Vagina (tissue), 2 donors: ENCODE measurements around the gene KRTAP10-6.

Source experiments
- POLR2A ChIP-seq, 2 donors: fragments of 450-650 bp; IDR thresholded peaks; one replicate each; pipeline ENCODE4 v1.6.1; 2017; ENCODE audit warnings: antibody characterized with exemption in 2 of 2, mild to moderate bottlenecking in 2 of 2, moderate library complexity in 2 of 2
- POLR2AphosphoS5 ChIP-seq, 2 donors: sonication (generic); formaldehyde crosslinking; IDR thresholded peaks; one replicate each; pipeline ENCODE4 v1.9.0; 2017; ENCODE audit warnings: antibody characterized with exemption in 2 of 2, mild to moderate bottlenecking in 2 of 2, low read depth in 1 of 2; ENCODE audit not compliant: insufficient read depth in 1 of 2
- TF ChIP-seq, protein P1 (sequence below), 3 experiments: fragments of 450-650 bp in 2 of 3; fragments of 200-600 bp in 1 of 3; sonication (generic) in 1 of 3; IDR thresholded peaks; one replicate each; pipeline ENCODE4 v1.5.1; 2017 to 2019; ENCODE audit warnings: antibody characterized with exemption in 3 of 3, mild to moderate bottlenecking in 2 of 3, moderate library complexity in 2 of 3

DNA sequence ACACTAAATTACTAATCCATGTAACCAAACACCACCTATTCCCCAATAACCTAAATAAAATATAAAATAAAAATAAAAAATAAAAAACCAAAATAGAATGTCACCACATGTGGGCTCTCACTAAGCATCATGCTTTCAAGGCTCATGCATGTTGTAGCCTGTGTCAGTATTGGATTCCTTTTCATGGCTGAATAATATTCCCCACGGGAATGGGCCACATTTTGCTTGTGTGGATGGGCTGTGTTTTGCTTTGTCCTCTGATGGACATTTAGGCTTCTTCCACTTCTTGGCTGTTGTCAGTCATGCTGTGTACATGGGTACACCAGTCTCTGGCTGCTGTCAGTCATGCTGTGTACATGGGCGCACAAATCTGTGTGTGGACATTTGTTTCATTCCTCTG, 3.2 kb downstream of the KRTAP10-6 start:
- TF ChIP-seq, protein P1, sequence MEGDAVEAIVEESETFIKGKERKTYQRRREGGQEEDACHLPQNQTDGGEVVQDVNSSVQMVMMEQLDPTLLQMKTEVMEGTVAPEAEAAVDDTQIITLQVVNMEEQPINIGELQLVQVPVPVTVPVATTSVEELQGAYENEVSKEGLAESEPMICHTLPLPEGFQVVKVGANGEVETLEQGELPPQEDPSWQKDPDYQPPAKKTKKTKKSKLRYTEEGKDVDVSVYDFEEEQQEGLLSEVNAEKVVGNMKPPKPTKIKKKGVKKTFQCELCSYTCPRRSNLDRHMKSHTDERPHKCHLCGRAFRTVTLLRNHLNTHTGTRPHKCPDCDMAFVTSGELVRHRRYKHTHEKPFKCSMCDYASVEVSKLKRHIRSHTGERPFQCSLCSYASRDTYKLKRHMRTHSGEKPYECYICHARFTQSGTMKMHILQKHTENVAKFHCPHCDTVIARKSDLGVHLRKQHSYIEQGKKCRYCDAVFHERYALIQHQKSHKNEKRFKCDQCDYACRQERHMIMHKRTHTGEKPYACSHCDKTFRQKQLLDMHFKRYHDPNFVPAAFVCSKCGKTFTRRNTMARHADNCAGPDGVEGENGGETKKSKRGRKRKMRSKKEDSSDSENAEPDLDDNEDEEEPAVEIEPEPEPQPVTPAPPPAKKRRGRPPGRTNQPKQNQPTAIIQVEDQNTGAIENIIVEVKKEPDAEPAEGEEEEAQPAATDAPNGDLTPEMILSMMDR (IDR thresholded peaks at IDR 0.05), result no peak
- TF ChIP-seq POLR2A (IDR thresholded peaks at IDR 0.05), result no peak
- no peak for TF ChIP-seq POLR2AphosphoS5 (IDR thresholded peaks at IDR 0.05; ENCODE audit: insufficient read depth in 1 of 2, low read depth in 1 of 2)
